HG02938 (cell line): ENCODE data around the gene TCL1A.
"Not testable (repeated sequence)": the region's sequence is repeated elsewhere in the genome, so short reads cannot be mapped to it uniquely, and the experiment has no call there.

Source experiments
- ATAC-seq: cut with Tn5 transposase; IDR thresholded peaks from one replicate; pipeline ENCODE4 v1.9.1; 2021; ENCODE audit warnings: mild to moderate bottlenecking, moderate library complexity; ENCODE audit not compliant: unreplicated experiment

Gene TCL1A, protein sequence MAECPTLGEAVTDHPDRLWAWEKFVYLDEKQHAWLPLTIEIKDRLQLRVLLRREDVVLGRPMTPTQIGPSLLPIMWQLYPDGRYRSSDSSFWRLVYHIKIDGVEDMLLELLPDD

DNA sequence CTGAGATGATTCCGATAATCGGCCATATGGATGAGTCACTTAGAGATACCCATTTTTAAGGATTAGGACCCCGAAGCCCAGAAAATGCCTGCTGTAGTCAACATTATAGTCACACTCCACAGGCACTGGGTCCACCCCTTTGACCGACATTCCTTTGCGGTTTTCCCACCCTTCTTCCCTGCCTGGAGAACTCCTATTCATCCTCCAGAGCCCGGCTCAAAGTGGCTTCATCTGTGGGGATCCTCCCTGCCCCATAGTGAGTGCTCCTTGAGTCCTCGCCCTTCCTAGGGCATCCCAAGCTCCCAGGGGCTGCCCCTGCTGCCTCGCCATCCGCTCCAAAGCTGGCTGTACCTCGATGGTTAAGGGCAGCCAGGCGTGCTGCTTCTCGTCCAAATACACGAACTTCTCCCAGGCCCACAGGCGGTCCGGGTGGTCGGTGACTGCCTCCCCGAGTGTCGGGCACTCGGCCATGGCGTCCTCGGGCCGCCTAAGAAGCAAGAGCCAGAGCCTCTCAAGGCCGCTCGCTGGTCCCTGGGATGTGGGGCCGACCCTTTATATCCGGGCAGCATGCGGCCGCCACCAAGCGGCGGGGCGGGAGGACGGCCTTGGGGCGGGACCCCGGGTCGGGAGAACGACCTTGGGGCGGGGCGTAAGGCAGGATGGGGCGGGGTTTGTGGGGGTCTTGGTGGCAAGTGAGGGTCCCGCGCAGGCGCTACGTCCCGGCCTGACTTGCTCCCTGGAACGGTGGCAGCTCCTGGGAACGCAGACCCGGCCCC lies at the start of gene TCL1A:
TSS of gene TCL1A (minus strand) at position 530 of the 776 bp plus-strand sequence. CDS start at position 471, 59 bp downstream.
- peak; percentile 75 for ATAC-seq

DNA sequence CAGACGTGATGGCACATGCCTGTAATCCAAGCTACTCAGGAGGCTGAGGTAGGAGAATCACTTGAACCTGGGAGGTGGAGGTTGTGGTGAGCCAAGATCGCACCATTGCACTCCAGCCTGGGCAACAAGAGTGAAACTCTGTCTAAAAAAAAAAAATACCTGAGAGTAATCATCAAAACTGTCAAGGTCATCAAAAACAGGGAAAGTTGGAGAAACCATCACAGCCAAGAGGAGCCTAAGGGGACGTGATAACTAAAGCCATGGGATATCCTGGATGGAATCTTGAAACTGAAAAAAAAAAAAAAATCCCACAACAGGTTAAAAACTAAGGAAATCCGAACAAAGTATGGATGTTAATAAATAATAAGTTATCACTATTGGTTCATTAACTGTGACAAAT lies 49.1 kb upstream of the TCL1A start:
- not testable (repeated sequence) for ATAC-seq

DNA sequence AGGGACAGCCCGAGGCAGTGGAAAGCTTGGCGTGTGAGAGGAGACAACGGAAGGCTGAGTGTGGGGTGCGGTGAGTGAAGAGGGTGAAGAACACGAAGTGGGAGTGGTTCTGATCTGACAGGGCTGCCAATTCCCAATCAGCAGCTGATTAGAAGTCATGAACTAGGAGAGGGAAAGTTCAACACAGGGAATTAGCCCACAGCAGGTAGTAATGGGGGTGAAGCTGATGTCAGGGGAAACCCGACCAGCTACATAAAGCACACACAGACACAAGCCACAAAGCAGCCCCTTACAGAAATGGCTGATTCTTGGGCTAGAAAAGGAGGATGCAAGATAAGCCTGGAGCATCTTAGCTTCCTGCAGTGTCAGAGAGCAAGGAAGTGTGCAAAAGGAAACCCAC lies 47.5 kb upstream of the TCL1A start:
- no peak for ATAC-seq

DNA sequence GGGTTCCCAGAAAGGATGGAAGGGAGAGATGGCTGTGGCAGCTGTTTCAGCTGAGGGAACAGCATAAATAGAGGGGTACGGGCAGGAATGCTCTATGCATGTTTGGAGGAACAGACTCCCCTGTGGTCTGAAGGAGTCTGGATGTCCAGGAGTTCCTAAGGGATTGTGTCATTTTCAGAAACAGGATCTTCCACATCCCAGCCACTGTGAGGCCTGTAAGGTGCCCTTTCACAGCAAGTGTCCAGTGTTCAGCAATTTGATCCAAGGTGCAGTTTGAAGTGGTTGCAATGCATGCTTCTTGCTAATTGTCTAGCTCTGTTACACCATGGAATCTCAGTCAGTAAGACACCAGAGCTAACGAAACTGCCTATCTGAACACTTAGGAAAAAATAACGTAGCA lies 46.7 kb upstream of the TCL1A start:
- ATAC-seq = no peak

DNA sequence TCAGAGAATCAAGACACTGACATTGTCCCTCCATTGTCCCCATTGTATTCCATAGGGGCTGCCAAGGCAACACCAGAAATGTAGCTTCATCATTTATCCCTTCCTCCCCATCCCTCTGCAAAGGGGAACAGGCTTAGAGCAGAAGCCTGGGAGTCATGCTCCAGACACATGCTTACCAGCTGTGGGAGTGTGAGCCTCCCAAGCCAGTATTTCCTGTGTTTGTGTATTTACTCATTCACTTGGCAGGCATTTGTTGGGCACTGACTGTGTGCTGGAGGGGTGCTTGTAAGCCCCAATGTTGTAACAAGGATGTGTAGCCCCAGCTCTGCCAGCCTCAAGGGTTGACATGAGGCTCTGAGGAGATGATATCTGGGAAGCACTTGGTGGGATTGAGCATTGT lies 46.0 kb upstream of the TCL1A start:
- ATAC-seq = no peak

DNA sequence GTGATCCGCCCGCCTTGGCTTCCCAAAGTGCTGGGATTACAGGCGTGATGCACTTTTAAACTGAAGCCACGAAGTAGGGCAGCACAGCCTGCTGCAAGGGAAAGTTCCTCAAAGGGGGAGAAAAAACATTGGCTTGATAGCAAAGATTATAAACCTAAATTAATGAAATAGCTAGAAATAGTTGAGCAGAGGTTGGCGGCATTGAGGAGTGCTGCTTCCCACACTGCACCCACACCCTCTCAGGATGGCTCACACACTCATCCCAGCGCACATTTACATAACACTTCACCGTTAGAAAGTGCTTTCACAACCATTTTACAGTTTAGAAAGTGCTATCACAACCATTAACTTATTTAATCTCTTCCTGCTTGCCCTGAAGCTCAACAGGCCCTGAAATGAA lies 44.4 kb upstream of the TCL1A start:
- ATAC-seq = no peak

DNA sequence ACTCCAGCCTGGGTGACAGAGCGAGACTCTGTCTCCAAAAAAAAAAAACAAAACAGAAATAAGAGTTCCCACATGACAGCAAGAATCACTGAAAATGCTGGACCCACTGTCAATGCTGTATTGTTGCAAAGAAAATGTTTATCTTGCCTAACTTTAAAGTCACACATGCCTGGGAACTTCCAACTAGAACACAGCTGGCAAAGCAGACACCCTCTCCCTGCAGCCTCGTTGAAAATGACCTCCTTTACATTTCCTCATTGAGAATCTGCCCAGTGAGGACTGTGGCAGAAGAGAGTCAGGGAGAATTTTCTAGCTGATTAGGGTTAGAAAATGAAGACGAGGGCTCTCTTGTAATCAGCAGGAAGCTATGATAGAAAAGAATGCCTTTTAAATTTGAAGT lies 42.8 kb upstream of the TCL1A start:
- no peak for ATAC-seq

DNA sequence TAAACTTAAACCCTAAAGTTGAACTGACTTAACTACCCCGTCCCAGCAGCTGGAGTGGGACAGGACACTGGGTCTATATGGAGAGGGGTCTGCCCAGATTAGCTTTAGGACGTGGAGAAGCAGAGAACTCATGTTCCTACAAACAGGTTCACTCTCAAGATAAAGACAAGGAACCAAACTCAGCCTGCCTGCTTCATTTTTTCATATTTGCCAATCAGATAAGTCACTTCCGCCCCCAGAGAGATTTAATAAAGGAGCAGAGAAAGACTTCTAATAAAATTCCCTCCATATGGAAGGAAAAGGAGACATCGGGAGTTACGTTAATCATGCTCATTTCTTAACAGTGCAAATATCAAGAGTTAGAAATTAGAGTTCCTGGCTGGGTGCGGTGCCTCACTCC lies 42.2 kb upstream of the TCL1A start:
- ATAC-seq = no peak

DNA sequence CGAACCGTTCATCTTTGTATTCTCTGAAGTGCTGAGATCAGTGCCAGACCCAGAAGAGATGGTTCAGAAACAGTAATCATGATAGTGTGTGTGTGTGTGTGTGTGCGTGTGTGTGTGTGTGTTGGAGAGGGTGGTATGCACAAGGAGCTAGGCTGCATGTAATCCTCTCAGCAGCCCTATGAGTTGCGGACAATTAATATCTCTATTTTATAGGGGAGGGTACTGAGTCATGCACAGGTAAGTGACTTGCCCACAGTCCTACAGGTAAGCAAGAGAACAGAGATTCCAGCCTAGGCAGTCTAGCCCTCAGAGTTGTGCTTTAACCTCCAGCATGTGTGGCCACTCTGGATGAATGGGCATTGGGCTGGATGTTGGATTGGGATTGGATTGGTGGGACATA lies 27.9 kb upstream of the TCL1A start:
- ATAC-seq = no peak

DNA sequence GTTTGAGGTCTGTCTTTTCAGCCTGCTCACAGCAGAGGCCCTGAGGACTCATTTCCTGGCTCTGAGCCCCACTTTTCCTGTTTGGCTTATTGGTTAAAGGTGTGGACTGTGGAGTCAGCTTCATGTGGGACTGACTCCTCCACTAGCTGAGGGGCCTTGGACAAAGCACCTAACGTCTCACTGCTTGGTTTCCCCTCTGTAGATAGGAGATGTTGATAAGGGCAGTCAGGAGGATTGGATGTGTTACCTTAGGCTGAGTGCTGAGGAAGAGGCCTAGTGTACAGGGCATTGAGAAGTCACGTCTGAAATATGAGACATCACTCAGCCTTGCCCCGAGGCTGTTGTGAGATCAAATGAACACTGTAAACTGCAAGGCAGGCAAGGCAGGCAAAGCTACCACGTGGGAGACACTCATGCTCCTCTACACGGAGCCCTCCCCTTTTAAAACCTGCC lies 27.1 kb upstream of the TCL1A start:
- no peak for ATAC-seq

DNA sequence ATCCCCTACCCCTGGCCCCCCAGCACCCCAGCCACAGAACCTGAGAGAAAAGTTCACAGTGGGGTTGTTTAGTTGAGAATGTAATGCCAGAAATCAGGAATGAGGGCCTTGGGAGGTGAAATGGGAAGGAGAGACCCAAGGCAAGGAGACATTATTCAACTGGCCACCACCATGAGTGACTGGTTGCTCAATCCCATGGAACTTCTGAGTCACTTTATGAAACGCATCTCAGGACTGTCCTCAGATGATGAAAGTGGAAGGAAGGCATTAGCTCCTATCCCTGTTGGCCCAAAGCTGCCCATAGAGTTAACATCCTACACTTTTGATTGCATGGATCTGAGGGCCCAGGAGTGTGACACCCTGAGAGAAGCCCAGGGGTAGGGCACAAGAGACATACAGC lies 25.4 kb upstream of the TCL1A start:
- no peak for ATAC-seq

DNA sequence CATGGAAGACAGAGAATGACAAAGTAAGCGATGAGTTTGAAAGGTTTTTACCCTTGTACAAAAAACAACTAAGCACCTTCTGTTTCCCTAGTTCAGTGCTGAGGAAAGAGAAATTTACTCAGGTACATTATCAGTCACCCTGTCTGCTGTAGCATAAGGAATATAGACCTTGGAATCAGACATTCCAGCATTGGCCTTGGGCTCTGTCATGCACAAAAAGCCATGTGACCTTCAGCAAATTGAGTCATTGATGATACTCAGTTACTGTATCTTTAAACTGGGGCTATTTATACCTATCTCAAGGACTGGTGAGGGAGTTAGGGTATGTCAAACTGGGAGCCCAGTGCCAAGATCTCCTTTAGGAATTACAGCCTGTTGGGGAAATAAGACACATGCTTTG lies 19.3 kb upstream of the TCL1A start:
- no peak for ATAC-seq

DNA sequence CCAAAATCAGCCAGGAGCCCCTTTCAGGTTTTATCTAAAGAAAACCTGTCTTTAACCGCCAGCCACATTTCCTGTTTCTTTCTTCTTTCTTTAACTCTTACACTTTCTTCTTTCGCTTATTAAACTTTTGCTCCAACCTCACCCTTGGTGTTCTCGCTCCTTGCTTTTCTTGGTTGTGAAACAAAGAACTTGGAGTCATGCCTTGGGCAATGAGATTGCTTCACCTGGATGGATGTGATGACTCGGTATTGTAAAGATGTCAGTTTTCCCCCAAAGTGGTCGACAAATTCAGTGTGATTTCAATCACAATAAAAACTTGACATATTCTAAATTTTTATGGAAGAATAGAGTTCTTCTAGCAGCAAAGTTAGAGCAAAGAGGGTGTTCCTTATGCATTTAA lies 16.2 kb upstream of the TCL1A start:
- ATAC-seq = no peak

DNA sequence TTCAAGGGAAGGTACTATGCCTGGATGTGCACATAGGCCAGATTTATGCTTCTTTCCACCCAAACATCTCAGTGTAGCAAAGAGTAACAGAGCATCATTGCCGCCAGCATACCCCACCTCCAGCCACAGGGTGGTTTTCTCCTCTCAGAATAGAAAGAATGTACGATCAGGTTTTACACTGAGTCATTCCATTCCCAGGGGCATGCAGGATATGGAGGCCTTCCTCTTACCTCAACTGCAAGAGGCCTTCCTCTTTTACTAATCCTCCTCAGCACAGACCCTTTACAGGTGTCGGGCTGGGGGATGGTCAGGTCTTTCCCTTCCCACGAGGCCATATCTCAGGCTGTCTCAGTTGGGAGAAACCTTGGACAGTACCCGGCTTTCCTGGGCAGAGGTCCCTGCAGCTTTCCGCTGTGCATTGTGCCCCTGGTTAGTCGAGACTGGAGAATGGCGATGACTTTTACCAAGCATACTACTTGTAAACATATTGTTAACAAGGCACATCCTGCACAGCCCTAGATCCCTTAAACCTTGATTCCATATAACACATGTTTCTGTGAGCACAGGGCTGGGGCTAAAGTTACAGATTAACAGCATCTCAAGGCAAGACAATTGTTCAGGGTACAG lies 15.6 kb upstream of the TCL1A start:
- not testable (repeated sequence) for ATAC-seq

DNA sequence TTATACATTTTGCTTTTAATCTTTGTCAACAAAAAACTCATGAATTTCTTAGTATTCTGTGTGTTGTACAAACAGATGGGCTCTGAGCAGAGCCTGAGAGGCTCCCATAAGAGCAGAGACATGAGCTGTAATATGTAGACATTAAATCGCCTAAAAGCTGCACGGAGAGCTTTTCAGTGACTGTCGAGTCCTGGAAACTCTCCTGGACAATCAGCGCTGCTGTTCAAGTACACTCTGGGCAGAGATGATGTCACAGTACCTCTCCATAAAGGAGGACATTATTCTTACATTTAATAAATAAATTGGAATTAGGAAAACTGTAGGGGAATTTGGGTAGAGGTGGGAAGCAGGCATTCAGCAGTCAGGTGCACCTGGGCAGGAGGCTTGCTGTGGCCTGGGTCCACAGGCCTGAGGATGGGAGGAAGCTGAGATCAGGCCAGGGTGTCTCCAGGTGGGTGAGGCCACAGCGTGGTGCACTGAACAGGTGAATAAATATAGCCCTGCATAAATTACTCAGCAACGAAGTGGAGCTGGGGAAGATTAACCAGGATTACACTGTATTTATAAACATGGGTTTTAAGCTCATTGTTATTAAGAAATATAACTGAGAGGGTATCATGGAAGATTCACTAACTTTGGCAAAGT lies 13.3 kb upstream of the TCL1A start:
- ATAC-seq = no peak

DNA sequence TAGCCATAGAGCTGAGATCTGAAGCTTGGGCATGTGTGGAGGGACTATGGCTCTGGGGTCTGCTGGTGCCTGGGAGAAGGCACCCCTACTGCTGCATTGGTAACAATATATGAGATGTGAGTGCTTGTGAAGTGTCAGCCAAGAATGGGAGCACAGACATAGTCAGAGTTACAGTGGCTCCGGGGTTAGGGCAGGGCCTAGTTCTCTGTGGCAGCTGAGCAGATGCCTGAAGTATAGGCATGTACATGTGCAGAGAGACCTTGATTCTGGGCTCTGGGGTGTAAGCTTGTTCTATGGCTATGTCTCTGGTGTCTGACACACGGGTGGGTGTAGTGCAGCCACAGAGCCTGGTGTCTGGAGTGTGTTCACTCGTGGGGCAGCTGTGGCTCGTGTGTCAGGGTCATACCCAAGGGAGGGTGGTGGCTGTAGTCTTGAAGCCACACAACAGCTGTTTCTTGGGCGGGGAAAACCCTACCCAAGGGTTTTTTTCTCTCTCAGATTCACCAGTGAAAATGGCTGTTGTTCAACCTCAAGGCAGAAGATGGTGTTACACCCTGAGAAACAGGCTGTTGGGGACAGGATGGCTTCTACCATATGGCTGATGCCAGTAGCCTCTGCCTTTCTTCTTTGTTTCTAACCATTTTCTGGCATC lies 11.9 kb upstream of the TCL1A start:
- ATAC-seq = peak; percentile 86

DNA sequence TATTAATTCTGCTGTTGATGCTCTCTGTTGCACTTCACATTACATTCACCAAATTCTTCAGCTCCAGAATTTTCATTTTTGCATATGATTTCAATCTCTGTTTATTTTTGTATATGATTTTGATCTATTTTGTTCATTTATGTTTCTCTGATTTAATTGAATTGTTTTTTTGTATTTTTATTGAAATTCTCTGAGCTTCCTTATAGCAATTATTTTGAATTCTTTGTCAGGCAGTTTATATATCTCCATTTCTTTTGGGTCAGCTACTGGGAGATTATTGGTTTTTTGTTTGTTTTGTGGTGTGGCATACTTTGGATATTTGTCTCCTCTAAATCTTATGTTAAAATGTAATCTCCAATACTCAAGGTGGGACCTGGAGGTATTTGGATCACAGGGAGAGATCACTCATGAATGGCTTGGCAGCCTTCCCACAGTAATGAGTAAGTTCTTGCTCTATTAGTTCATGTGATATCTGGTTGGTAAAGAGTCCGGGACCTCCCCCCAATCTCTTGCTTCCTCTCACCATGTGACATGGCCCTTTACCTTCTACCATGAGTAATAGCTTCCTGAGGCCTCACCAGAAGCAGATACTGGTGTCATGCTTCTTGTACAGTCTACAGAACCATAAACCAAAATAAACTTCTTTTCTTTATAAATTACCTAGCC lies 8.7 kb upstream of the TCL1A start:
- no peak for ATAC-seq

DNA sequence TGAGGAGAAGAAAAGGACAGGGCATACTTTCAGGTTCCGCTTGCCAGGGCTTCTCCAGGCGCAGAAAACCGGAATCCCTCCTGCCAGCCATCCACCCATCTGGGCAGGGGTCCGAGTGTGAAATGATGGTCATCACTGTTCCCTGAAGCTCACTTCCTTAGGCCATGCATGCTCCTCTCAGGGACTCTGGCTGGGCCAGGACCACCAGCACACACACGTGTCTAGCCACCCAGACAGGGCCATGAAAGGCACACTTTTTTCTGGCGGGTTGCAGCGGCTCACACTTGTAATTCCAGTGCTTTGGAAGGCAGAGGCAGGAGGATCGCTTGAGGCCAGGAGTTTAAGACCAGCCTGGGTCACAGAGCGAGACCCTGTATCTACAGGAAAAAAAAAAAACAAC lies 1.5 kb downstream of the TCL1A start:
- ATAC-seq = no peak

DNA sequence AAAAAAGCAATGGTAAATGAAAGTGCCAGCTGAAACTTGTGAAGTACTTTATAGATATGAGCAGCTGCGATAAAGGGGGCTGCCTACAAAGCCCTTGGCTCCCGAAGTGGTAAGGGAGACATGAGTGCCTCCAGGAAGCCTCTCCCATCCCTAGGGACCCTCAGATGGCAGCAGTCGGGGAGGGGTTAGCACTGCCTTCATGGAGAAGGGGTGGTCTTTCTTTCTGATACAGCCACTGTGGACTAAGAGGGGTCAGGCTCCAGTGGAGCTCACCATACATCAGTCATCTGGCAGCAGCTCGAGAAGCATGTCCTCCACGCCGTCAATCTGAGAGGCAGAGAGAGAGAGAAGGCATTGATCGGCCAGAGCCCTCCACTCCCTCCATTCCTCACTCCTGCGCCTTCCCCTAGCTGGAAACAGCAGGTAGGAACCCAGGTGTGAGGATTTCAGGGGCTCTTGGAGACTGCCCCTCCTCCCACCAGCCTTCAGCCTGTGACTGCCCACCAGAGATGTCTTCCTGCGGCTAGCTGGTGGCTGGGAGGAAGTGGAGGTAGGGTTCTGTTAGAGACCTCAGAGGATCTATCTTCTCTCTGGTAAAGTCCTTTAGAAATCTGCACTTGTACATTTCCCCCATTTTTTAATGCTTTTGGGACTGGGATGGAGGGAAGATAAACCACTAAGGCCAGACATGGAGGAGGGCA lies 2.3 kb downstream of the TCL1A start:
- ATAC-seq = no peak

DNA sequence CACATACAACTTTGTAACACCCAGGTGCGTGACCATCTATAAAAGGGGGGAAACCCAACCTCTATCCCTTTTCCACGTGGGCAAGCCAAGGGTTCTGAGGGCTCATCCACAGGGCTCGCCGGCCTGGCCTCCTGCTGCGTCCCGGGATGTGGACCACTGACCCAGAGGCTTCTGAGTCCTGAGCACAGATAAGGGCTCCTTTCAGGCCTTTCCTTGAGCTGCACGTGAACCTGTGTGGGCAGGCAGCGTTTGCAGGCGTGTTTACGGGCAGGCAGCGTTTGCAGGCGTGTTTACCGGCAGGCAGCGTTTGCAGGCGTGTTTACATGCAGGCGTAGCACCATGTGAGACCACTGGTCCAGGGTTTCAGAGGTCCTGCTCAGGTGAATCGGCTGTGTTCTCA lies 3.8 kb downstream of the TCL1A start:
- no peak for ATAC-seq
